ENCODE results near the gene ZFYVE28.

ZFYVE28 gene

GRCh38 chr4:2359591-2360395 is 58.7 kb downstream of the ZFYVE28 start:
- TF ChIP-seq SUZ12 (IDR thresholded peaks at IDR 0.05; ENCODE audit: extremely low read depth, insufficient read depth, insufficient read length) (no peak), ZNF274 (IDR thresholded peaks at IDR 0.05; ENCODE audit: low read depth, low read length) (no peak), YY1 (IDR thresholded peaks at IDR 0.05; ENCODE audit: insufficient read depth, insufficient read length) (no peak)
- no peak overlapping the region for H3K9ac ChIP-seq (ENCODE audit: insufficient read length, low read depth)
- H3K36me3 ChIP-seq (ENCODE audit: insufficient read depth, insufficient read length, low read length) = no peaks in the 10 kb centered on the region
- H3K4me3 ChIP-seq (ENCODE audit: insufficient read length, low read depth) = no peak overlapping the region
- H3K9me3 ChIP-seq (ENCODE audit: insufficient read depth, low read length) = no peaks in the 10 kb centered on the region
- H3K27me3 ChIP-seq (ENCODE audit: insufficient read depth, insufficient read length) = peaks cover 2% of the 10 kb centered on the region
- H3K4me1 ChIP-seq (ENCODE audit: insufficient read depth, insufficient read length) = peaks cover 33% of the 10 kb centered on the region
- no peak for DNase-seq (ENCODE audit: low read depth, low spot score)

- TF ChIP-seq YY1 (IDR thresholded peaks at IDR 0.05; ENCODE audit: insufficient read depth, insufficient read length) (no peak), SUZ12 (IDR thresholded peaks at IDR 0.05; ENCODE audit: extremely low read depth, insufficient read depth, insufficient read length) (no peak), ZNF274 (IDR thresholded peaks at IDR 0.05; ENCODE audit: low read depth, low read length) (no peak)
- H3K4me3 ChIP-seq (ENCODE audit: insufficient read length, low read depth) = no peak overlapping the region
- no peak for DNase-seq (ENCODE audit: low read depth, low spot score)
- H3K9me3 ChIP-seq (ENCODE audit: insufficient read depth, low read length) = no peaks in the 10 kb centered on the region
- no peaks in the 10 kb centered on the region for H3K27me3 ChIP-seq (ENCODE audit: insufficient read depth, insufficient read length)
- no peak overlapping the region for H3K9ac ChIP-seq (ENCODE audit: insufficient read length, low read depth)
- H3K4me1 ChIP-seq (ENCODE audit: insufficient read depth, insufficient read length) = peaks cover 33% of the 10 kb centered on the region
- no peaks in the 10 kb centered on the region for H3K36me3 ChIP-seq (ENCODE audit: insufficient read depth, insufficient read length, low read length)
These were observed 60.4 kb downstream of the ZFYVE28 start for GRCh38 chr4:2357821-2358745.

GRCh38 chr4:2356123-2357069 is 62.0 kb downstream of the ZFYVE28 start:
- Histone ChIP-seq H3K27me3 (ENCODE audit: insufficient read depth, insufficient read length) (no peaks in the 10 kb centered on the region), H3K9ac (ENCODE audit: insufficient read length, low read depth) (peak overlapping the region; percentile 2), H3K4me3 (ENCODE audit: insufficient read length, low read depth) (no peak overlapping the region), H3K4me1 (ENCODE audit: insufficient read depth, insufficient read length) (peaks cover 26% of the 10 kb centered on the region), H3K36me3 (ENCODE audit: insufficient read depth, insufficient read length, low read length) (no peaks in the 10 kb centered on the region), H3K9me3 (ENCODE audit: insufficient read depth, low read length) (no peaks in the 10 kb centered on the region)
- no peak for DNase-seq (ENCODE audit: low read depth, low spot score)
- TF ChIP-seq SUZ12 (IDR thresholded peaks at IDR 0.05; ENCODE audit: extremely low read depth, insufficient read depth, insufficient read length) (no peak), YY1 (IDR thresholded peaks at IDR 0.05; ENCODE audit: insufficient read depth, insufficient read length) (no peak), ZNF274 (IDR thresholded peaks at IDR 0.05; ENCODE audit: low read depth, low read length) (no peak)

- no peak for DNase-seq (ENCODE audit: low read depth, low spot score)
- Histone ChIP-seq H3K9me3 (ENCODE audit: insufficient read depth, low read length) (no peaks in the 10 kb centered on the region), H3K27me3 (ENCODE audit: insufficient read depth, insufficient read length) (no peaks in the 10 kb centered on the region), H3K4me1 (ENCODE audit: insufficient read depth, insufficient read length) (peaks cover 24% of the 10 kb centered on the region), H3K9ac (ENCODE audit: insufficient read length, low read depth) (no peak overlapping the region), H3K36me3 (ENCODE audit: insufficient read depth, insufficient read length, low read length) (no peaks in the 10 kb centered on the region), H3K4me3 (ENCODE audit: insufficient read length, low read depth) (no peak overlapping the region)
- TF ChIP-seq SUZ12 (IDR thresholded peaks at IDR 0.05; ENCODE audit: extremely low read depth, insufficient read depth, insufficient read length) (no peak), YY1 (IDR thresholded peaks at IDR 0.05; ENCODE audit: insufficient read depth, insufficient read length) (no peak), ZNF274 (IDR thresholded peaks at IDR 0.05; ENCODE audit: low read depth, low read length) (no peak)
These were observed 63.7 kb downstream of the ZFYVE28 start for GRCh38 chr4:2354760-2355159.

GRCh38 chr4:2354118-2354517 is 64.3 kb downstream of the ZFYVE28 start:
- TF ChIP-seq SUZ12 (IDR thresholded peaks at IDR 0.05; ENCODE audit: extremely low read depth, insufficient read depth, insufficient read length) (no peak), YY1 (IDR thresholded peaks at IDR 0.05; ENCODE audit: insufficient read depth, insufficient read length) (no peak), ZNF274 (IDR thresholded peaks at IDR 0.05; ENCODE audit: low read depth, low read length) (no peak)
- Histone ChIP-seq H3K4me3 (ENCODE audit: insufficient read length, low read depth) (no peak overlapping the region), H3K9me3 (ENCODE audit: insufficient read depth, low read length) (no peaks in the 10 kb centered on the region), H3K27me3 (ENCODE audit: insufficient read depth, insufficient read length) (no peaks in the 10 kb centered on the region), H3K36me3 (ENCODE audit: insufficient read depth, insufficient read length, low read length) (no peaks in the 10 kb centered on the region), H3K9ac (ENCODE audit: insufficient read length, low read depth) (no peak overlapping the region), H3K4me1 (ENCODE audit: insufficient read depth, insufficient read length) (peaks cover 20% of the 10 kb centered on the region)
- DNase-seq (ENCODE audit: low read depth, low spot score) = no peak

- Histone ChIP-seq H3K9me3 (ENCODE audit: insufficient read depth, low read length) (no peaks in the 10 kb centered on the region), H3K36me3 (ENCODE audit: insufficient read depth, insufficient read length, low read length) (no peaks in the 10 kb centered on the region), H3K4me3 (ENCODE audit: insufficient read length, low read depth) (no peak overlapping the region), H3K9ac (ENCODE audit: insufficient read length, low read depth) (no peak overlapping the region), H3K27me3 (ENCODE audit: insufficient read depth, insufficient read length) (no peaks in the 10 kb centered on the region), H3K4me1 (ENCODE audit: insufficient read depth, insufficient read length) (peaks cover 19% of the 10 kb centered on the region)
- TF ChIP-seq ZNF274 (IDR thresholded peaks at IDR 0.05; ENCODE audit: low read depth, low read length) (no peak), SUZ12 (IDR thresholded peaks at IDR 0.05; ENCODE audit: extremely low read depth, insufficient read depth, insufficient read length) (no peak), YY1 (IDR thresholded peaks at IDR 0.05; ENCODE audit: insufficient read depth, insufficient read length) (no peak)
- no peak for DNase-seq (ENCODE audit: low read depth, low spot score)
These were observed 65.0 kb downstream of the ZFYVE28 start for GRCh38 chr4:2353222-2354107.
